DOHH2 (cell line): Measurements from ENCODE around the gene CPEB3.

Source experiments
- H3F3A ChIP-seq: fragments of 200-600 bp; sonication (generic), shearing (Covaris generic); 2 replicates; pipeline ENCODE4 v1.6.0; 2016; ENCODE audit warnings: antibody characterized with exemption, mild to moderate bottlenecking; ENCODE audit not compliant: control insufficient read depth, insufficient read depth
- H3K27ac ChIP-seq: fragments of 200-600 bp; sonication (generic); 2 replicates; pipeline ENCODE4 v1.5.1; 2014; ENCODE audit warnings: low read depth, mild to moderate bottlenecking, low read length, moderate library complexity
- H3K27me3 ChIP-seq: fragments of 200-600 bp; sonication (generic); 2 replicates; pipeline ENCODE4 v1.6.1; 2014; ENCODE audit warnings: mild to moderate bottlenecking, low read length, mixed read lengths; ENCODE audit not compliant: control insufficient read depth
- H3K36me3 ChIP-seq: fragments of 200-600 bp; sonication (generic); 2 replicates; pipeline ENCODE4 v1.6.1; 2014; ENCODE audit warnings: mild to moderate bottlenecking, low read length, moderate library complexity, mixed read lengths; ENCODE audit not compliant: control insufficient read depth
- H3K4me1 ChIP-seq: fragments of 200-600 bp; sonication (generic); 2 replicates; pipeline ENCODE4 v1.6.1; 2014; ENCODE audit warnings: mild to moderate bottlenecking, low read length, mixed read lengths; ENCODE audit not compliant: control insufficient read depth
- H3K4me2 ChIP-seq: fragments of 200-600 bp; sonication (generic); 2 replicates; pipeline ENCODE4 v1.6.0; 2014; ENCODE audit warnings: mild to moderate bottlenecking, low read length, moderate library complexity
- H3K4me3 ChIP-seq: fragments of 200-600 bp; sonication (generic); 2 replicates; pipeline ENCODE4 v1.5.1; 2014; ENCODE audit warnings: mild to moderate bottlenecking, low read length, mixed read lengths
- H3K79me2 ChIP-seq: fragments of 200-600 bp; sonication (generic); 2 replicates; pipeline ENCODE4 v1.6.1; 2014; ENCODE audit warnings: mild to moderate bottlenecking, low read length, mixed read lengths; ENCODE audit not compliant: control insufficient read depth
- H3K9me2 ChIP-seq: fragments of 200-600 bp; sonication (generic); replicated peaks from 2 replicates; pipeline ENCODE4 v1.6.1; 2014; ENCODE audit warnings: mild to moderate bottlenecking, low read length, mixed read lengths; ENCODE audit not compliant: control insufficient read depth
- H3K9me3 ChIP-seq: fragments of 200-600 bp; sonication (generic); 2 replicates; pipeline ENCODE4 v1.6.1; 2014; ENCODE audit warnings: antibody characterized with exemption, low read length, mixed read lengths; ENCODE audit not compliant: control insufficient read depth, insufficient read depth
- H4K20me1 ChIP-seq: fragments of 200-600 bp; sonication (generic); 2 replicates; pipeline ENCODE4 v1.6.0; 2014; ENCODE audit warnings: low read depth, mild to moderate bottlenecking, antibody characterized with exemption, low read length, moderate library complexity; ENCODE audit not compliant: control insufficient read depth, insufficient read depth
- CTCF ChIP-seq: fragments of 200-600 bp; sonication (generic); IDR thresholded peaks from one replicate; pipeline ENCODE4 v1.5.1; 2014; ENCODE audit warnings: antibody characterized with exemption, mild to moderate bottlenecking, low read depth, low read length; ENCODE audit not compliant: poor library complexity, severe bottlenecking
- EZH2phosphoT487 ChIP-seq: fragments of 200-600 bp; sonication (generic); IDR thresholded peaks from 2 replicates; pipeline ENCODE4 v1.6.1; 2017; ENCODE audit warnings: borderline replicate concordance, mild to moderate bottlenecking, antibody characterized with exemption, low read length, moderate library complexity, mixed read lengths

Gene CPEB3

DNA sequence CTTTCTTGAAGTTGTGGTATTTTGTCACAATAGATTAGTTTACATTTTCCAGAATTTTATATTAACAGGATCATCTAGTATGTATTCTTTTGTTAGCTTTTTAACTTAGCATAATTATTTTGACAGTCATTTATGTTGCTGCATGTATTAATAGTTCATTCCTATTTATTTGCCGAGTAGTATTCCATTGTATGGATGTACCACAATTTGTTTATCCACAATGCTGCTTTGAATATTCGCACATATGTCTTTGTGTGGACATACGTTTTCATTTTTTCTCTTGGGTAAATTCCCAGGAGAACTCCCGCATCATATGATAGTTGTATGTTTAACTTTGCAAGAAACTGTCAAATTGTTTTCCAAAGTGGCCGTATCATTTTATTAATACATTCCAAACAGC lies 115.7 kb downstream of the CPEB3 start:
- Histone ChIP-seq H3K4me1 (peaks cover 2% of the 10 kb centered on the region), H4K20me1 (no peaks in the 10 kb centered on the region), H3K27me3 (no peaks in the 10 kb centered on the region), H3K4me3 (no peak overlapping the region), H3K9me2 (no peaks in the 10 kb centered on the region), H3K36me3 (no peaks in the 10 kb centered on the region), H3K27ac (no peak overlapping the region), H3F3A (no peaks in the 10 kb centered on the region), H3K79me2 (no peaks in the 10 kb centered on the region), H3K9me3 (no peaks in the 10 kb centered on the region), H3K4me2 (no peak overlapping the region)
- TF ChIP-seq EZH2phosphoT487 (no peak), CTCF (no peak)

- no peaks in the 10 kb centered on the region for H3K4me1 ChIP-seq
- no peaks in the 10 kb centered on the region for H4K20me1 ChIP-seq
- no peaks in the 10 kb centered on the region for H3K27me3 ChIP-seq
- no peak overlapping the region for H3K4me2 ChIP-seq
- TF ChIP-seq CTCF (no peak), EZH2phosphoT487 (no peak)
- H3K9me2 ChIP-seq = no peaks in the 10 kb centered on the region
- no peaks in the 10 kb centered on the region for H3K36me3 ChIP-seq
- no peak overlapping the region for H3K4me3 ChIP-seq
- H3K79me2 ChIP-seq = no peaks in the 10 kb centered on the region
- H3F3A ChIP-seq = no peaks in the 10 kb centered on the region
- H3K9me3 ChIP-seq = no peaks in the 10 kb centered on the region
- no peak overlapping the region for H3K27ac ChIP-seq
Measured at GRCh38 chr10:92173996-92174395, 116.9 kb downstream of the CPEB3 start.

DNA sequence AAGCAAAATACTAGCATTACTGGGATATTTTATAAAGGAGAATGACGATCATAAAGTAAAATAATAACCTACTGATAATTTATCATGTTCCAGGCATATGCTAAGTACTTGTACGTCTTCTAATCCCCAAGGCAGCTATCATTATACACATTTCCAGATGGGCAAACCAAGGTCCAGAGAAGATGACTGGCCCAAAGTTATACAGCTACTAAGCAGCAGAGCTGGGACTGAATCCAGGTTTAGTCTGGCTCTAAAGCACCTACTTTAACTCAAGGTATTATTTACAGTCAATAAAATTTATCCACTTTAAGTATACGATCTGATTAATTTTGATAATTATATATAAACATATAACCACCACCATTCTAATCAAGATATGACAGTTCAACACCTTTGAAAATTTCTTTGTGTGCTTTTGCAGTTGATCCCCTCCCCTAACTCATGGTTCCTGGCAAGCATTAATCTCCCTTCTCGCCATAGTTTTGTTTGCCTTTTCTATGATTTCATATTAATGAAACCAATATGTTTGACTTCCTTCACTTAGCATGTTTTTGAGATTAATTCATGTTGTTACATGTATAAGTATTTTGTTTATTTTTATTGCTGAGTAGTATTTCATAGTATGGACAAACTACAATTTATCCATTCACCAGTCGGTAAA lies 126.7 kb downstream of the CPEB3 start:
- no peak overlapping the region for H3K4me3 ChIP-seq
- H3K79me2 ChIP-seq = no peaks in the 10 kb centered on the region
- no peaks in the 10 kb centered on the region for H3K4me1 ChIP-seq
- no peaks in the 10 kb centered on the region for H3K9me2 ChIP-seq
- H3K9me3 ChIP-seq = 0 out of 2 replicates have a peak, but pooled peaks cover 4% of the 10 kb centered on the region
- H3K4me2 ChIP-seq = no peak overlapping the region
- H4K20me1 ChIP-seq = no peaks in the 10 kb centered on the region
- H3F3A ChIP-seq = no peaks in the 10 kb centered on the region
- TF ChIP-seq CTCF (no peak), EZH2phosphoT487 (no peak)
- no peaks in the 10 kb centered on the region for H3K27me3 ChIP-seq
- H3K27ac ChIP-seq = no peak overlapping the region
- no peaks in the 10 kb centered on the region for H3K36me3 ChIP-seq

DNA sequence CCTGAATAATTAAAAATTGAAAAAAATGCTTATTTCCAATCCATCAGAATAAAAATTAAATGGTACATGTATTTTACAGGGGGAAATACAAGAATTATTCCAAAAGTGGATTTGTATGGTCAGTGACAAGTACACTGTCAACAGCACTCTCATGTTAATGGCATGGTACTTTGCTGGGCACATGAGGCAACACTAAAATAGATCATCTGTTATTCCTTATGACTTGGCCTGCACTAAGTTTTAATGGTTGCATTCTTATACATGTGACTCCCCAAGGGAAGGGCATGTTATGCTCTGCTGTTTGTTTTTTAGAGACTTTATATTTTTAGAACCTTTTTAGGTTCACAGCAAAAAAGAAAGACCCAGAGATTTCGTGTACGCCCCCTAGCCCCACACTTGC lies 128.3 kb downstream of the CPEB3 start:
- H3K4me2 ChIP-seq = no peak overlapping the region
- no peaks in the 10 kb centered on the region for H4K20me1 ChIP-seq
- H3K4me3 ChIP-seq = no peak overlapping the region
- no peaks in the 10 kb centered on the region for H3K36me3 ChIP-seq
- TF ChIP-seq CTCF (no peak), EZH2phosphoT487 (no peak)
- H3K4me1 ChIP-seq = no peaks in the 10 kb centered on the region
- no peaks in the 10 kb centered on the region for H3K27me3 ChIP-seq
- H3K79me2 ChIP-seq = no peaks in the 10 kb centered on the region
- no peaks in the 10 kb centered on the region for H3K9me2 ChIP-seq
- no peaks in the 10 kb centered on the region for H3F3A ChIP-seq
- H3K9me3 ChIP-seq = 0 out of 2 replicates have a peak, but pooled peaks cover 4% of the 10 kb centered on the region
- no peak overlapping the region for H3K27ac ChIP-seq
